PC-3 (cell line): Measurements from ENCODE around the gene ATF5. TPM values are rescaled to one million over a fixed set of nuclear protein-coding genes. Genes with fewer than 3 reads are reported as not detected.
"Not testable (repeated sequence)": the region's sequence is repeated elsewhere in the genome, so short reads cannot be mapped to it uniquely, and the experiment has no call there.

Source experiments
- ATAC-seq: fragments of 200-7000 bp; cut with Tn5 transposase; 2 replicates; pipeline ENCODE4 v1.9.1; 2020; ENCODE audit warnings: mild to moderate bottlenecking, moderate library complexity
- BruUV-seq: library from RNA; stranded (reverse); fragments of 400-500 nt; replicated peaks from 2 replicates; lab custom pipeline; 2021; lab: Mats Ljungman, UMichigan
- CTCF ChIA-PET: fragments of 300-600 bp; sonication (Branson Sonifier 250); formaldehyde crosslinking; loops from one replicate; lab custom pipeline; 2022; ENCODE audit warnings: antibody characterized with exemption; lab: Charles Lee
- POLR2A ChIA-PET: fragments of 300-600 bp; sonication (Branson Sonifier 250); formaldehyde crosslinking; loops from one replicate; lab custom pipeline; 2022; ENCODE audit warnings: antibody characterized with exemption; ENCODE audit not compliant: unreplicated experiment; lab: Charles Lee
- DNase-seq: peaks from one replicate; pipeline ENCODE4 v3.0.0-alpha.2; 2015
- H2AFZ ChIP-seq: fragments of 300-600 bp; sonication (generic); 2 replicates; pipeline ENCODE4 v1.6.0; 2016; ENCODE audit warnings: antibody characterized with exemption, low read length
- H3F3A ChIP-seq: fragments of 300-600 bp; sonication (generic); one replicate; pipeline ENCODE4 v1.6.0; 2017; ENCODE audit warnings: antibody characterized with exemption, low read length, control low read depth, mild to moderate bottlenecking; ENCODE audit not compliant: unreplicated experiment
- H3K27ac ChIP-seq: fragments of 300-600 bp; sonication (generic); 2 replicates; pipeline ENCODE4 v1.5.1; 2016; ENCODE audit warnings: mild to moderate bottlenecking, low read length
- H3K27me3 ChIP-seq: fragments of 300-600 bp; sonication (generic); 2 replicates; pipeline ENCODE4 v1.6.1; 2016; ENCODE audit warnings: low read length, mixed read lengths
- H3K36me3 ChIP-seq: fragments of 300-600 bp; sonication (generic); 2 replicates; pipeline ENCODE4 v1.6.1; 2016; ENCODE audit warnings: low read depth, mixed run types, low read length, mixed read lengths
- H3K4me1 ChIP-seq: fragments of 300-600 bp; sonication (generic); 2 replicates; pipeline ENCODE4 v1.5.1; 2016; ENCODE audit warnings: low read length; ENCODE audit not compliant: insufficient read depth
- H3K4me2 ChIP-seq: fragments of 300-600 bp; sonication (generic); 2 replicates; pipeline ENCODE4 v1.6.0; 2016; ENCODE audit warnings: low read length
- H3K4me3 ChIP-seq: fragments of 300-600 bp; sonication (generic); 2 replicates; pipeline ENCODE4 v1.5.1; 2016; ENCODE audit warnings: mild to moderate bottlenecking, low read length, mixed read lengths
- H3K79me2 ChIP-seq: fragments of 300-600 bp; sonication (generic); 2 replicates; pipeline ENCODE4 v1.6.1; 2017; ENCODE audit warnings: low read length, mixed read lengths
- H3K9ac ChIP-seq: fragments of 300-600 bp; sonication (generic); 2 replicates; pipeline ENCODE4 v1.6.0; 2016; ENCODE audit warnings: mild to moderate bottlenecking, low read length
- H3K9me2 ChIP-seq: fragments of 300-600 bp; sonication (generic); replicated peaks from 2 replicates; pipeline ENCODE4 v1.6.1; 2016; ENCODE audit warnings: mixed run types, low read length, mixed read lengths
- H3K9me3 ChIP-seq: fragments of 300-600 bp; sonication (generic); 2 replicates; pipeline ENCODE4 v1.6.1; 2016; ENCODE audit warnings: low read length, mixed read lengths
- H4K20me1 ChIP-seq: fragments of 300-600 bp; sonication (generic); 2 replicates; pipeline ENCODE4 v1.6.1; 2016; ENCODE audit warnings: low read length, mixed read lengths
- EZH2 ChIP-seq: fragments of 300-600 bp; sonication (generic); IDR thresholded peaks from one replicate; pipeline ENCODE4 v1.6.1; 2017; ENCODE audit warnings: antibody characterized with exemption, mild to moderate bottlenecking, low read length; ENCODE audit not compliant: unreplicated experiment
- EZH2phosphoT487 ChIP-seq: fragments of 300-600 bp; sonication (generic); IDR thresholded peaks from 2 replicates; pipeline ENCODE4 v1.6.1; 2018; ENCODE audit warnings: mild to moderate bottlenecking, antibody characterized with exemption, low read length, borderline replicate concordance
- intact Hi-C: fragments of 100-400 bp; cut with micrococcal nuclease; formaldehyde crosslinking; loops from 2 replicates; pipeline ENCODE4 v1.9.0; 2023
- total RNA-seq: library from RNA; depleted of rRNA; stranded (reverse); fragments of >200 nt; gene quantifications from 2 replicates; pipeline ENCODE4 v1.2.3, GENCODE V29; 2014
- TF ChIP-seq, protein P1 (sequence below): fragments of 300-600 bp; sonication (generic); conservative IDR thresholded peaks from 2 replicates; pipeline ENCODE4 v1.5.1; 2017; ENCODE audit warnings: antibody characterized with exemption, low read depth, mild to moderate bottlenecking, low read length

Gene ATF5
- total RNA-seq, 1 experiment from 2014 or later: 50.7 TPM

- ATAC-seq, H4K20me1 ChIP-seq, POLR2A ChIA-PET, H3K4me3 ChIP-seq, H3F3A ChIP-seq, H3K4me1 ChIP-seq, DNase-seq, H3K79me2 ChIP-seq, H3K9me2 ChIP-seq, H3K36me3 ChIP-seq, H3K27me3 ChIP-seq, H3K9ac ChIP-seq, H3K27ac ChIP-seq, H2AFZ ChIP-seq, H3K4me2 ChIP-seq, CTCF ChIA-PET, intact Hi-C loops, H3K9me3 ChIP-seq, BruUV-seq: not testable (repeated sequence)
Observed at GRCh38 chr19:49959892-49960291, 30.9 kb downstream of the ATF5 start.

- DNase-seq, BruUV-seq, H3K9me3 ChIP-seq, H3F3A ChIP-seq, H3K79me2 ChIP-seq, H3K27me3 ChIP-seq, intact Hi-C loops, H4K20me1 ChIP-seq, H3K27ac ChIP-seq, H2AFZ ChIP-seq, H3K4me2 ChIP-seq, POLR2A ChIA-PET, H3K9me2 ChIP-seq, H3K4me3 ChIP-seq, H3K9ac ChIP-seq, H3K4me1 ChIP-seq, CTCF ChIA-PET, H3K36me3 ChIP-seq: not testable (repeated sequence)
- peak; percentile 24; the same call in 1 of the 2 replicates for ATAC-seq
Observed at GRCh38 chr19:49960980-49961379, 32.0 kb downstream of the ATF5 start, which contains the start of gene SIGLEC11. SIGLEC11 (minus strand) TSS chr19:49961172; CDS start chr19:49961081, 91 bp downstream.

GRCh38 chr19:49968279-49968922 lies 39.4 kb downstream of the ATF5 start:
- no peak overlapping the region for H3K27ac ChIP-seq
- BruUV-seq: no TSS peak
- no peak overlapping the region for H3K4me3 ChIP-seq
- H4K20me1 ChIP-seq: no peaks in the 10 kb centered on the region
- no peak overlapping the region for H3K4me2 ChIP-seq
- no peaks in the 10 kb centered on the region for H3K27me3 ChIP-seq
- H3K36me3 ChIP-seq: no peaks in the 10 kb centered on the region
- H3K9me3 ChIP-seq: no peaks in the 10 kb centered on the region
- H3K9ac ChIP-seq: no peak overlapping the region
- no peaks in the 10 kb centered on the region for H3K4me1 ChIP-seq
- H3F3A ChIP-seq: no peaks in the 10 kb centered on the region
- no peaks in the 10 kb centered on the region for H3K79me2 ChIP-seq
- ChIA-PET CTCF (no interaction called here), POLR2A (interaction anchor here (0.6 kb wide), 1 partner anchor 25 kb away, joined by 4 read pairs; no protein-coding TSS in a partner anchor)
- TF ChIP-seq EZH2 (no peak), EZH2phosphoT487 (no peak)
- TF ChIP-seq, protein P1, sequence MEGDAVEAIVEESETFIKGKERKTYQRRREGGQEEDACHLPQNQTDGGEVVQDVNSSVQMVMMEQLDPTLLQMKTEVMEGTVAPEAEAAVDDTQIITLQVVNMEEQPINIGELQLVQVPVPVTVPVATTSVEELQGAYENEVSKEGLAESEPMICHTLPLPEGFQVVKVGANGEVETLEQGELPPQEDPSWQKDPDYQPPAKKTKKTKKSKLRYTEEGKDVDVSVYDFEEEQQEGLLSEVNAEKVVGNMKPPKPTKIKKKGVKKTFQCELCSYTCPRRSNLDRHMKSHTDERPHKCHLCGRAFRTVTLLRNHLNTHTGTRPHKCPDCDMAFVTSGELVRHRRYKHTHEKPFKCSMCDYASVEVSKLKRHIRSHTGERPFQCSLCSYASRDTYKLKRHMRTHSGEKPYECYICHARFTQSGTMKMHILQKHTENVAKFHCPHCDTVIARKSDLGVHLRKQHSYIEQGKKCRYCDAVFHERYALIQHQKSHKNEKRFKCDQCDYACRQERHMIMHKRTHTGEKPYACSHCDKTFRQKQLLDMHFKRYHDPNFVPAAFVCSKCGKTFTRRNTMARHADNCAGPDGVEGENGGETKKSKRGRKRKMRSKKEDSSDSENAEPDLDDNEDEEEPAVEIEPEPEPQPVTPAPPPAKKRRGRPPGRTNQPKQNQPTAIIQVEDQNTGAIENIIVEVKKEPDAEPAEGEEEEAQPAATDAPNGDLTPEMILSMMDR: no peak
- no peak for DNase-seq
- intact Hi-C loops: no loop called here
- no peaks in the 10 kb centered on the region for H3K9me2 ChIP-seq
- no peak for ATAC-seq
- no peak overlapping the region for H2AFZ ChIP-seq

GRCh38 chr19:49969355-49969754 lies 40.4 kb downstream of the ATF5 start:
- H3K79me2 ChIP-seq, H3K9me2 ChIP-seq, DNase-seq, H3K27ac ChIP-seq, H2AFZ ChIP-seq, H3K9me3 ChIP-seq, POLR2A ChIA-PET, H3K4me1 ChIP-seq, BruUV-seq, intact Hi-C loops, H3K9ac ChIP-seq, H4K20me1 ChIP-seq, H3F3A ChIP-seq, H3K36me3 ChIP-seq, H3K27me3 ChIP-seq, CTCF ChIA-PET, H3K4me2 ChIP-seq, H3K4me3 ChIP-seq: not testable (repeated sequence)
- peak; percentile 25; the same call in 1 of the 2 replicates for ATAC-seq
